MM.1S (cell line): ENCODE data around the gene PDZRN3.

Experiments used
- DNase-seq: peaks from one replicate; pipeline ENCODE4 v3.0.0-alpha.2; 2015
- H2AFZ ChIP-seq: fragments of 300-600 bp; sonication (generic); 2 replicates; pipeline ENCODE4 v1.6.0; 2016; ENCODE audit warnings: antibody characterized with exemption, low read length
- H3F3A ChIP-seq: fragments of 300-600 bp; sonication (generic); 2 replicates; pipeline ENCODE4 v1.6.1; 2016; ENCODE audit warnings: mild to moderate bottlenecking, antibody characterized with exemption, low read length, moderate library complexity, mixed read lengths; ENCODE audit not compliant: insufficient read depth
- H3K27ac ChIP-seq: fragments of 300-600 bp; sonication (generic); 2 replicates; pipeline ENCODE4 v1.5.1; 2016; ENCODE audit warnings: mild to moderate bottlenecking, low read length
- H3K27me3 ChIP-seq: fragments of 300-600 bp; sonication (generic); replicated peaks from 2 replicates; pipeline ENCODE4 v1.6.0; 2016; ENCODE audit warnings: low read length; ENCODE audit not compliant: insufficient read depth
- H3K36me3 ChIP-seq: fragments of 300-600 bp; sonication (generic); replicated peaks from 2 replicates; pipeline ENCODE4 v1.6.1; 2016; ENCODE audit warnings: mild to moderate bottlenecking, low read length, mixed read lengths; ENCODE audit not compliant: insufficient read depth
- H3K4me1 ChIP-seq: fragments of 300-600 bp; sonication (generic); 2 replicates; pipeline ENCODE4 v1.6.1; 2016; ENCODE audit warnings: low read length, mixed read lengths
- H3K4me2 ChIP-seq: fragments of 300-600 bp; sonication (generic); 2 replicates; pipeline ENCODE4 v1.6.0; 2016; ENCODE audit warnings: low read depth, low read length
- H3K4me3 ChIP-seq: fragments of 300-600 bp; sonication (generic); 2 replicates; pipeline ENCODE4 v1.5.1; 2016; ENCODE audit warnings: low read length, mixed read lengths
- H3K79me2 ChIP-seq: fragments of 300-600 bp; sonication (generic); 2 replicates; pipeline ENCODE4 v1.6.1; 2016; ENCODE audit warnings: mixed run types, low read length, mixed read lengths
- H3K9ac ChIP-seq: fragments of 300-600 bp; sonication (generic); 2 replicates; pipeline ENCODE4 v1.6.1; 2016; ENCODE audit warnings: low read length, mixed read lengths
- H3K9me2 ChIP-seq: fragments of 300-600 bp; sonication (generic); replicated peaks from 2 replicates; pipeline ENCODE4 v1.6.1; 2016; ENCODE audit warnings: mild to moderate bottlenecking, low read length, mixed read lengths; ENCODE audit not compliant: insufficient read depth
- H3K9me3 ChIP-seq: fragments of 300-600 bp; sonication (generic); replicated peaks from 2 replicates; pipeline ENCODE4 v1.6.1; 2016; ENCODE audit warnings: mild to moderate bottlenecking, low read length, mixed read lengths; ENCODE audit not compliant: insufficient read depth
- H4K20me1 ChIP-seq: fragments of 300-600 bp; sonication (generic); 2 replicates; pipeline ENCODE4 v1.6.1; 2016; ENCODE audit warnings: mild to moderate bottlenecking, low read length, moderate library complexity, mixed read lengths; ENCODE audit not compliant: insufficient read depth
- CTCF ChIP-seq: fragments of 300-600 bp; sonication (generic); IDR thresholded peaks from 2 replicates; pipeline ENCODE4 v1.5.1; 2016; ENCODE audit warnings: antibody characterized with exemption, low read length, mixed read lengths
- EZH2 ChIP-seq: fragments of 300-600 bp; sonication (generic); optimal IDR thresholded peaks from 2 replicates; pipeline ENCODE3; 2017; ENCODE audit warnings: low read depth, mild to moderate bottlenecking, antibody characterized with exemption, low read length, mixed read lengths
- EZH2phosphoT487 ChIP-seq: fragments of 300-600 bp; sonication (generic); IDR thresholded peaks from 2 replicates; pipeline ENCODE4 v1.6.1; 2018; ENCODE audit warnings: antibody characterized with exemption, low read length

Gene PDZRN3

GRCh38 chr3:73497646-73498406, 126.9 kb downstream of the PDZRN3 start:
- no peak for TF ChIP-seq EZH2
- TF ChIP-seq EZH2phosphoT487, result no peak
- TF ChIP-seq CTCF, result no peak

GRCh38 chr3:73493543-73494308, 131.0 kb downstream of the PDZRN3 start:
- no peak overlapping the region for H3K9ac ChIP-seq
- H3K4me2 ChIP-seq, result no peak overlapping the region
- H3K27ac ChIP-seq, result no peak overlapping the region
- H2AFZ ChIP-seq, result no peak overlapping the region
- DNase-seq, result no peak
- no peaks in the 10 kb centered on the region for H4K20me1 ChIP-seq
- no peaks in the 10 kb centered on the region for H3F3A ChIP-seq
- TF ChIP-seq CTCF (no peak), EZH2phosphoT487 (no peak), EZH2 (no peak)
- H3K4me1 ChIP-seq, result no peaks in the 10 kb centered on the region
- no peaks in the 10 kb centered on the region for H3K9me3 ChIP-seq
- no peaks in the 10 kb centered on the region for H3K36me3 ChIP-seq
- no peak overlapping the region for H3K4me3 ChIP-seq
- H3K79me2 ChIP-seq, result no peaks in the 10 kb centered on the region
- H3K9me2 ChIP-seq, result no peaks in the 10 kb centered on the region
- H3K27me3 ChIP-seq, result no peaks in the 10 kb centered on the region

More at GRCh38 chr3:73497646-73498406, 126.9 kb downstream of the PDZRN3 start:
- no peak overlapping the region for H3K4me2 ChIP-seq
- no peak overlapping the region for H3K9ac ChIP-seq
- H3K9me3 ChIP-seq, result no peaks in the 10 kb centered on the region
- H4K20me1 ChIP-seq, result no peaks in the 10 kb centered on the region
- no peaks in the 10 kb centered on the region for H3K79me2 ChIP-seq
- H2AFZ ChIP-seq, result no peak overlapping the region
- no peaks in the 10 kb centered on the region for H3K27me3 ChIP-seq
- no peaks in the 10 kb centered on the region for H3K36me3 ChIP-seq
- H3K4me3 ChIP-seq, result no peak overlapping the region
- H3K27ac ChIP-seq, result no peak overlapping the region
- no peaks in the 10 kb centered on the region for H3K9me2 ChIP-seq
- H3K4me1 ChIP-seq, result peaks cover 5% of the 10 kb centered on the region
- DNase-seq, result no peak
- H3F3A ChIP-seq, result no peaks in the 10 kb centered on the region

GRCh38 chr3:73492186-73492585, 132.6 kb downstream of the PDZRN3 start:
- Histone ChIP-seq H3K4me1 (no peaks in the 10 kb centered on the region), H3K36me3 (no peaks in the 10 kb centered on the region), H3K4me2 (no peak overlapping the region), H3F3A (no peaks in the 10 kb centered on the region), H3K9me2 (no peaks in the 10 kb centered on the region), H4K20me1 (no peaks in the 10 kb centered on the region), H3K9ac (no peak overlapping the region), H3K9me3 (no peaks in the 10 kb centered on the region), H3K4me3 (no peak overlapping the region), H2AFZ (no peak overlapping the region), H3K79me2 (no peaks in the 10 kb centered on the region), H3K27ac (no peak overlapping the region), H3K27me3 (no peaks in the 10 kb centered on the region)
- no peak for DNase-seq
- TF ChIP-seq CTCF (no peak), EZH2phosphoT487 (no peak), EZH2 (no peak)
